Measurements from ENCODE around the gene ZFAND2A. TPM values are rescaled to one million over a fixed set of nuclear protein-coding genes. Genes with fewer than 3 reads are reported as not detected.

Gene ZFAND2A
- total RNA-seq, 1 experiment from 2014 or later, result 14.5 TPM

GRCh38 chr7:1201916-1202315 lies 41.9 kb upstream of the ZFAND2A start (continued):
- no peak for TF ChIP-seq MLX (CRISPR knock-in tag; IDR thresholded peaks at IDR 0.05)
- TF ChIP-seq TEAD4 (CRISPR knock-in tag; IDR thresholded peaks at IDR 0.05), result no peak
- no peak for TF ChIP-seq MXD4 (CRISPR knock-in tag; IDR thresholded peaks at IDR 0.05; ENCODE audit: borderline replicate concordance)
- TF ChIP-seq TCF7 (CRISPR knock-in tag; IDR thresholded peaks at IDR 0.05; ENCODE audit: low read depth), result no peak
- no peak for TF ChIP-seq ZNF263 (CRISPR knock-in tag; IDR thresholded peaks at IDR 0.05; ENCODE audit: low read depth)
- no peak for TF ChIP-seq IRF1 (CRISPR knock-in tag; IDR thresholded peaks at IDR 0.05)
- TF ChIP-seq ZNF512 (CRISPR knock-in tag; IDR thresholded peaks at IDR 0.05; ENCODE audit: borderline replicate concordance), result no peak
- no peak for TF ChIP-seq SP1 (CRISPR knock-in tag; conservative IDR thresholded peaks at IDR 0.05)

GRCh38 chr7:1200045-1200444 lies 40.0 kb upstream of the ZFAND2A start:
- Mint-ChIP-seq H3K36me3 (no peaks in the 10 kb centered on the region), H3K4me1 (no peaks in the 10 kb centered on the region), H3K27me3 (ENCODE audit: low read depth) (no peaks in the 10 kb centered on the region; the same call in 1 of the 2 replicates), H3K4me3 (no peak overlapping the region), H3K9me3 (no peaks in the 10 kb centered on the region), H3K27ac (no peak overlapping the region)
- ChIA-PET CTCF (interaction anchor here (1.9 kb wide), 1 partner anchor 17 kb away, joined by 8 read pairs; no protein-coding TSS in a partner anchor), POLR2A (interaction anchor here (0.6 kb wide), 1 partner anchor 10 kb away, joined by 3 read pairs; no protein-coding TSS in a partner anchor)
- TF ChIP-seq MXD4 (CRISPR knock-in tag; IDR thresholded peaks at IDR 0.05; ENCODE audit: borderline replicate concordance) (no peak), RELA (CRISPR knock-in tag; IDR thresholded peaks at IDR 0.05; ENCODE audit: borderline replicate concordance) (no peak), CDX4 (CRISPR knock-in tag; IDR thresholded peaks at IDR 0.05; ENCODE audit: borderline replicate concordance) (no peak), ZNF416 (CRISPR knock-in tag; IDR thresholded peaks at IDR 0.05) (no peak), GTF2I (CRISPR knock-in tag; conservative IDR thresholded peaks at IDR 0.05) (no peak), FOXP1 (CRISPR knock-in tag; IDR thresholded peaks at IDR 0.05; ENCODE audit: borderline replicate concordance) (no peak), GABPB1 (CRISPR knock-in tag; IDR thresholded peaks at IDR 0.05) (no peak), TEAD4 (CRISPR knock-in tag; IDR thresholded peaks at IDR 0.05) (no peak), KAT7 (CRISPR knock-in tag; IDR thresholded peaks at IDR 0.05; ENCODE audit: borderline replicate concordance) (no peak), NR1H2 (CRISPR knock-in tag; IDR thresholded peaks at IDR 0.05) (no peak), ETV6 (CRISPR knock-in tag; IDR thresholded peaks at IDR 0.05) (no peak), E2F5 (CRISPR knock-in tag; IDR thresholded peaks at IDR 0.05) (no peak)
- ATAC-seq, result no peak
- DNase-seq (ENCODE audit: low spot score), result no peak

- POLR2A ChIA-PET, result no interaction called here
- Mint-ChIP-seq H3K4me1 (no peaks in the 10 kb centered on the region), H3K27me3 (ENCODE audit: low read depth) (no peaks in the 10 kb centered on the region; the same call in 1 of the 2 replicates), H3K9me3 (no peaks in the 10 kb centered on the region), H3K36me3 (no peaks in the 10 kb centered on the region), H3K27ac (no peak overlapping the region), H3K4me3 (no peak overlapping the region)
- CTCF ChIA-PET, result interaction anchor here (1.4 kb wide), 1 partner anchor 15 kb away, joined by 3 read pairs; no protein-coding TSS in a partner anchor
- no peak for DNase-seq (ENCODE audit: low spot score)
- ATAC-seq, result no peak
- TF ChIP-seq ZBTB43 (CRISPR knock-in tag; IDR thresholded peaks at IDR 0.05) (no peak), HMGA2 (CRISPR knock-in tag; IDR thresholded peaks at IDR 0.05) (peak; percentile 86)
These were observed 38.1 kb upstream of the ZFAND2A start for GRCh38 chr7:1197997-1198625.

Measured in WTC11 (cell line).